Upper lobe of right lung (tissue), 1 donor: ENCODE measurements around the gene MUTYH. TPM values are rescaled to one million over a fixed set of nuclear protein-coding genes. Genes with fewer than 3 reads are reported as not detected.
A peak's percentile ranks its signal among the peaks of the same experiment; 100 is the strongest.
"Not testable (repeated sequence)": the region's sequence is repeated elsewhere in the genome, so short reads cannot be mapped to it uniquely, and the experiment has no call there.

Experiments used
- ATAC-seq: fragments of 200-7000 bp; cut with Tn5 transposase; one replicate; pipeline ENCODE4 v1.9.1; 2020; ENCODE audit warnings: mild to moderate bottlenecking, moderate library complexity
- DNase-seq: peaks from one replicate; pipeline ENCODE4 v3.0.0-alpha.2; 2020
- H3K27ac ChIP-seq: fragments of 200-600 bp; one replicate; pipeline ENCODE4 v1.8.0; 2022
- H3K27me3 ChIP-seq: fragments of 200-600 bp; one replicate; pipeline ENCODE4 v1.8.0; 2022; ENCODE audit warnings: mild to moderate bottlenecking
- H3K36me3 ChIP-seq: fragments of 200-600 bp; one replicate; pipeline ENCODE4 v1.8.0; 2022
- H3K4me1 ChIP-seq: fragments of 200-600 bp; one replicate; pipeline ENCODE4 v1.8.0; 2022
- H3K4me3 ChIP-seq: fragments of 200-600 bp; one replicate; pipeline ENCODE4 v1.8.0; 2022; ENCODE audit warnings: mild to moderate bottlenecking
- H3K9me3 ChIP-seq: fragments of 200-600 bp; one replicate; pipeline ENCODE4 v1.8.0; 2022
- CTCF ChIP-seq: fragments of 200-600 bp; IDR thresholded peaks from one replicate; pipeline ENCODE4 v1.8.0; 2022; ENCODE audit warnings: antibody characterized with exemption
- intact Hi-C: fragments of 100-400 bp; cut with DNase I; formaldehyde crosslinking; loops from one replicate; pipeline ENCODE4 v1.11.0; 2022
- total RNA-seq: library from RNA; stranded (reverse); fragmentation: NEBNext Ultra II Directional; extraction: Animal tissue kit (Norgen Biotek cat#: 25700); gene quantifications from one replicate; pipeline ENCODE4 v1.2.1, GENCODE V29; 2021
- donor health status: DM: no; HTN: yes; CAD: no; lungs with severe emphysema.

The MUTYH gene
- total RNA-seq, 1 donor from 2014 or later, result 20.3 TPM

- no peak overlapping the region for H3K4me3 ChIP-seq
- H3K36me3 ChIP-seq, result no peaks in the 10 kb centered on the region
- no peaks in the 10 kb centered on the region for H3K9me3 ChIP-seq
- DNase-seq (no peak), ATAC-seq (no peak)
- TF ChIP-seq CTCF, result no peak
- no peak overlapping the region for H3K27ac ChIP-seq
- no peaks in the 10 kb centered on the region for H3K4me1 ChIP-seq
- H3K27me3 ChIP-seq, result no peaks in the 10 kb centered on the region
- intact Hi-C loops, result no loop called here
Observed at GRCh38 chr1:45373573-45373972, 33.3 kb upstream of the MUTYH start.

DNA sequence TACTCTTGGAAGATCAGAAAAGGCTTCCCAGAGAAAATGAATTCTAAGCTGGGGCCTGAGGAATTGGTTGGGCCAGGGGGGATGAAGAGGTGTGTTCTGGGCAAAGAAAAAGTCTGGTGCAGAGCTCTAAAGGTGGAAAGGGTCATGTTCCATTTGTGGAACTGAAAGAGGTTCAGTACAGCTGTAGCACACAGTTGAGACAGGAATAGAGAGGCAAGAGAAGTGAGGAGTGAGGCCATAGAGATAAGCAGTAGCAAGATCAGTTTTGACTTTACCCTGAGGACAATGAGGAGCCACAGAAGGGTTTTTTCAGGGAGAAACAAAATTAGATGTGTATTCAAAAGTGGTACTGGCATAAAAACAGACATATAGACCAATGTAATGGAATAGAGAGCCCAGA lies 30.3 kb upstream of the MUTYH start:
- ATAC-seq, result no peak
- no peak for TF ChIP-seq CTCF
- Histone ChIP-seq H3K36me3 (no peaks in the 10 kb centered on the region), H3K9me3 (no peaks in the 10 kb centered on the region), H3K4me1 (no peaks in the 10 kb centered on the region), H3K27me3 (no peaks in the 10 kb centered on the region), H3K4me3 (no peak overlapping the region), H3K27ac (no peak overlapping the region)
- no peak for DNase-seq
- intact Hi-C loops, result no loop called here

DNA sequence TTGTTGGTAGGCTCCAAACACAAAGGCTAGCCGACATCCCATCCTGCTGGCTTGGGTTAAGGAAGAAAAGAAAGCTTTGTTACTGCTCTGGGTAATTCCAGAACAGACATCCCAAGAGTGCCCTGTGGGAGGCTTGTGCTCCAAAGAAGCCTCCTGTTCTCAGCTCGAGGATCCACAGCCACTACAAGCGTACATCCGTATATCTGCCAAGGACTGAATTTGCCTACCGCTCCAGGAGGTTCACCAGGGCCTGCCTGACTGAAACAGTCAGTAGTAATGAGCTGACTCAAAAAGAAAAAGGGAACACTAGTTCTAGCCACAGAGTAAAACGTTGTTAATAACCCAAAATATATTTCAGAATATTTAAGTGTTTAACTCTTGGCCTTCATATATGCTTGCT lies 24.8 kb upstream of the MUTYH start:
- no peaks in the 10 kb centered on the region for H3K9me3 ChIP-seq
- H3K27me3 ChIP-seq, result no peaks in the 10 kb centered on the region
- no peaks in the 10 kb centered on the region for H3K36me3 ChIP-seq
- no peak for DNase-seq
- no peak overlapping the region for H3K27ac ChIP-seq
- peaks cover 12% of the 10 kb centered on the region for H3K4me1 ChIP-seq
- intact Hi-C loops, result no loop called here
- H3K4me3 ChIP-seq, result no peak overlapping the region
- no peak for TF ChIP-seq CTCF
- no peak for ATAC-seq

GRCh38 chr1:45364294-45364693 lies 24.1 kb upstream of the MUTYH start:
- no peak for TF ChIP-seq CTCF

DNA sequence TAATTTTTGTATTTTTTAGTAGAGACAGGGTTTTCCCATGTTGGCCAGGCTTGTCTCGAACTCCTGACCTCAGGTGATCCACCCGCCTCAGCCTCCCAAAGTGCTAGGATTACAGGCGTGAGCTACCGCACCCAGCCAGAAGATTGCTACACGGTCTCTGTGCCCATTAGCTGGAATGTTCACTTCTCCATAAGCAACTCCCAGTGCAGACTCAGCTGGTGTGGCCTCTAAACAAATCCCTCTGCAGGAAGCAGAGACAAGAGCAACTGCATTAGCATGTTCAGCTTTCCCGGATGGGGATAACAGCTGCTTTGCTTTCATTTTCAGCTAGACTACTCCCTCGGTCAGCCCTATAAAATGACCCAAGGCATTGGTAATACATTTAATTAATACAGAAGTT lies 20.7 kb upstream of the MUTYH start:
- H3K27me3 ChIP-seq, H3K36me3 ChIP-seq, intact Hi-C loops, DNase-seq, H3K9me3 ChIP-seq: not testable (repeated sequence)
- Histone ChIP-seq H3K4me3 (peak overlapping the region; percentile 9), H3K4me1 (peaks cover 14% of the 10 kb centered on the region), H3K27ac (peak overlapping the region; percentile 72)
- peak; percentile 79 for ATAC-seq

More at GRCh38 chr1:45364294-45364693, 24.1 kb upstream of the MUTYH start:
- no peak overlapping the region for H3K27ac ChIP-seq
- ATAC-seq, result no peak
- no peaks in the 10 kb centered on the region for H3K9me3 ChIP-seq
- no peak for DNase-seq
- H3K4me1 ChIP-seq, result peaks cover 14% of the 10 kb centered on the region
- H3K4me3 ChIP-seq, result no peak overlapping the region
- no peaks in the 10 kb centered on the region for H3K27me3 ChIP-seq
- H3K36me3 ChIP-seq, result no peaks in the 10 kb centered on the region
- intact Hi-C loops, result no loop called here

GRCh38 chr1:45359882-45360513 lies 19.8 kb upstream of the MUTYH start:
- DNase-seq (no peak), ATAC-seq (peak; percentile 84)
- Histone ChIP-seq H3K27me3 (no peaks in the 10 kb centered on the region), H3K9me3 (no peaks in the 10 kb centered on the region), H3K4me3 (no peak overlapping the region), H3K27ac (peak overlapping the region; percentile 72), H3K4me1 (peaks cover 14% of the 10 kb centered on the region), H3K36me3 (no peaks in the 10 kb centered on the region)
- peak; percentile 74 for TF ChIP-seq CTCF
- intact Hi-C loops, result loop anchor here (10.0 kb wide), 1 partner anchor 135 kb away; the partner anchor contains the start of gene TESK2
